GM12878 (cell line): Measurements from ENCODE around the gene MAFG. TPM values are rescaled to one million over a fixed set of nuclear protein-coding genes. Genes with fewer than 3 reads are reported as not detected.

ENCODE experiments used
- ATAC-seq: fragments of 200-7000 bp; cut with Tn5 transposase; 3 replicates; pipeline ENCODE4 v1.9.1; 2020; ENCODE audit warnings: mild to moderate bottlenecking, moderate library complexity
- BruUV-seq: library from RNA; stranded (reverse); fragments of 400-500 nt; replicated peaks from 2 replicates; lab custom pipeline; 2021; lab: Mats Ljungman, UMichigan
- CTCF ChIA-PET: fragments of 300-600 bp; sonication (Branson Sonifier 250); formaldehyde crosslinking; extraction: SDS; loops from one replicate; lab custom pipeline; 2021; ENCODE audit warnings: inconsistent platforms; lab: Yijun Ruan, JAX
- POLR2A ChIA-PET: fragments of 350-600 bp; formaldehyde crosslinking; extraction: SDS; loops from one replicate; lab custom pipeline; 2021; ENCODE audit warnings: inconsistent platforms; lab: Charles Lee
- RAD21 ChIA-PET: fragments of 300-600 bp; sonication (Branson Sonifier 250); formaldehyde crosslinking; loops from one replicate; lab custom pipeline; 2023; ENCODE audit warnings: antibody characterized with exemption; ENCODE audit not compliant: unreplicated experiment; lab: Charles Lee
- SMC1A ChIA-PET: fragments of 300-600 bp; sonication (Branson Sonifier 250); formaldehyde crosslinking; loops from one replicate; lab custom pipeline; 2023; ENCODE audit not compliant: unreplicated experiment, uncharacterized antibody; lab: Charles Lee
- DNase-seq: peaks from one replicate; pipeline ENCODE4 v3.0.0-alpha.2; 2011; ENCODE audit warnings: low read depth, low spot score
- FAIRE-seq: peaks from 3 replicates; lab custom pipeline; 2011; peaks lifted over from hg19 to GRCh38; lab: Jason Lieb, UNC
- H2AFZ ChIP-seq: 2 replicates; pipeline ENCODE4 v1.6.0; 2011; ENCODE audit warnings: low read depth, low read length, control low read depth; ENCODE audit not compliant: control insufficient read depth
- H3K27ac ChIP-seq: 2 replicates; pipeline ENCODE4 v1.5.1; 2011; ENCODE audit warnings: control low read depth; ENCODE audit not compliant: control insufficient read depth, insufficient read depth
- H3K27me3 ChIP-seq, 2 experiments: replicated peaks in 1 of 2; 2 replicates each; pipeline versions ENCODE4 v1.6.0 to v1.6.1; 2011; ENCODE audit warnings: low read length in 1 of 2; ENCODE audit not compliant: control insufficient read depth in 2 of 2, insufficient read depth in 2 of 2
- H3K36me3 ChIP-seq, 2 experiments: 2 replicates each; pipeline ENCODE4 v1.5.1; 2011; ENCODE audit warnings: low read length in 1 of 2; ENCODE audit not compliant: control insufficient read depth in 2 of 2, insufficient read depth in 2 of 2
- H3K4me1 ChIP-seq: 2 replicates; pipeline ENCODE4 v1.6.1; 2011; ENCODE audit warnings: mild to moderate bottlenecking, low read length, moderate library complexity, mixed read lengths; ENCODE audit not compliant: control insufficient read depth, insufficient read depth
- H3K4me2 ChIP-seq: 2 replicates; pipeline ENCODE4 v1.6.0; 2011; ENCODE audit warnings: control low read depth; ENCODE audit not compliant: control insufficient read depth, insufficient read depth
- H3K4me3 ChIP-seq: fragments of 200-600 bp; sonication (generic); 2 replicates; pipeline ENCODE4 v1.5.1; 2016
- H3K79me2 ChIP-seq: 2 replicates; pipeline ENCODE4 v1.6.0; 2011; ENCODE audit warnings: low read length; ENCODE audit not compliant: control insufficient read depth, insufficient read depth
- H3K9ac ChIP-seq: 2 replicates; pipeline ENCODE4 v1.8.0; 2011; ENCODE audit warnings: low read length, control low read depth, mixed read lengths; ENCODE audit not compliant: control insufficient read depth, insufficient read depth
- H3K9me3 ChIP-seq: replicated peaks from 3 replicates; pipeline ENCODE4 v1.5.1; 2011; ENCODE audit warnings: mild to moderate bottlenecking, low read length; ENCODE audit not compliant: control insufficient read depth, insufficient read depth
- H4K20me1 ChIP-seq: 2 replicates; pipeline ENCODE4 v1.6.0; 2011; ENCODE audit not compliant: control insufficient read depth, insufficient read depth
- BHLHE40 ChIP-seq, 2 experiments: fragments of 450-650 bp in 1 of 2; IDR thresholded peaks; 2 replicates each; pipeline ENCODE4 v1.6.1; 2011 to 2017; ENCODE audit warnings: low read depth in 2 of 2, borderline replicate concordance in 1 of 2, improper control_type of control experiment in 1 of 2, low read length in 1 of 2, mild to moderate bottlenecking in 1 of 2
- WGBS: methylation state at CpG from one replicate; pipeline ENCODE4 v1.1.6; 2016; ENCODE audit warnings: low lambda C conversion rate; ENCODE audit not compliant: insufficient replicate concordance, insufficient coverage; ENCODE audit errors: missing lambda C conversion rate; 5-methylcytosine and 5-hydroxymethylcytosine counted together
- in situ Hi-C: fragments of 300-500 bp; cut with MboI; formaldehyde crosslinking; loops from 9 replicates; pipeline ENCODE4 v1.14.3; 2018; ENCODE audit warnings: mixed read lengths
- intact Hi-C: fragments of 100-400 bp; cut with micrococcal nuclease; formaldehyde crosslinking; loops from one replicate; pipeline ENCODE4 v1.14.2; 2022; ENCODE audit not compliant: unreplicated experiment
- polyA plus RNA-seq, 11 experiments: library from polyadenylated mRNA; depleted of rRNA in 4 of 11; unstranded in 6 of 11; stranded (reverse) in 5 of 11; fragments of >200 nt; fragmentation: Nextera tagmentation in 4 of 11; fragmentation: Illumina TruSeq in 1 of 11; extraction: Ambion mirVana in 4 of 11; extraction: Trizol in 1 of 11; gene quantifications; 1 replicate in 1 of 11; 2 replicates in 10 of 11; pipeline versions ENCODE4 v1.2.1 to v1.2.3, GENCODE V29; 2011 to 2016; ENCODE audit warnings: inconsistent platforms in 2 of 11, missing spikeins in 2 of 11, low read depth in 1 of 11
- total RNA-seq, 4 experiments: library from RNA; depleted of rRNA in 3 of 4; stranded (reverse); fragments of >200 nt in 3 of 4; fragmentation: Illumina TruSeq in 1 of 4; extraction: Trizol in 1 of 4; gene quantifications; 2 replicates each; pipeline versions ENCODE4 v1.2.1 to v1.2.3, GENCODE V29; 2013 to 2021
- TF ChIP-seq, protein P1 (sequence below): fragments of 450-650 bp; IDR thresholded peaks from 2 replicates; pipeline ENCODE4 v1.6.1; 2017; ENCODE audit warnings: mild to moderate bottlenecking, moderate library complexity
- TF ChIP-seq, protein P2 (sequence below): fragments of 450-650 bp; IDR thresholded peaks from 2 replicates; pipeline ENCODE4 v1.6.1; 2016; ENCODE audit warnings: mild to moderate bottlenecking

The MAFG gene
- total and polyA plus RNA-seq, 10 of the 15 experiments (the other 5 are each of a cell fraction or from before 2014, with no cell fraction given): 0.48 to 20.1 (median 7.6) TPM

DNA sequence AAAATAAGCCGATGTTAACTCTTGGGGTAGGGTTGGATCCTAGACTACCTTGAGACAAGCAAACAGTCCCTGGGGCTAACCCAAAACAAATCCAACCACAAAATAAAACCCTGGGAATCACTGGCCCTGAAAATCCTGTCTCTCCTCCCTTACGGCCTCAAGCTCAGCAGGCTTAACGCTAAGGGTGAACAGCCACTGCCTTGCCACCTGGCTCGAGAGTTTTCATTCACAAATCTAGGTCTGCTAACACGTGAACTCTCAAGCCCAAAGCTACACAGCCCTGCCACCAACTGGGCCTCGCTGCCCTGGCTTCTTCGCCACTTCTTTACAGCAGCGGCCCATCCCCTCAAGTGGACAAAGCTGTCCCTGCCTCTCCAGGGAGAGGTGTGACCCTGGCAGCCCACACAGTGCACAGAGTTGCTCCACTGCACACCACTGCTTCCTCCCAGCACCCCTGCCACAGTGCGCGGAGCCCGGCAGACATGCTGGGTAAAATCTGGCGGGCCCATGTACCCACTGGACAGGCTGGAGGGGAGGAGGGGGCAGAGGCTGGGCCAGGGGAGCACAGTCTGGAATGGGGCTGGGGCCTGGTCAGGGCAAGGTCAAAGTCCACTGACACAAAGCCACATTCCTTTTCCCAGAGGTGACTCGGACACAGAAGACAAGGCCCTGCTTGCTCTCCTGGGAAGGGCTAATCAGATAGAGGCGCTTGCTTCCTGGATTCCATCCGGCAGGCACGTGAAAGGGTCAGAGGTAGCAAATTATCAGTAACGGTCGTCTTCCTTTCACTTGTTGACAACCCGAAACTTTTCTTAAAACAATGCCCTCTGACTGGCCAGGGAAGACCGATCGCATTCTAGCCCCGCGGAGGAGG, 17.3 kb downstream of the MAFG start:
- Histone ChIP-seq H3K27ac (peak overlapping the region; percentile 4; the same call in 1 of the 2 replicates), H3K9ac (peak overlapping the region; percentile 64), H4K20me1 (no peaks in the 10 kb centered on the region), H2AFZ (no peak overlapping the region; the same call in 1 of the 2 replicates), H3K4me3 (peak overlapping the region; percentile 95), H3K4me2 (peak overlapping the region; percentile 74), H3K4me1 (peaks cover 5% of the 10 kb centered on the region; the same call in 1 of the 2 replicates), H3K27me3 (no peaks in the 10 kb centered on the region), H3K9me3 (no peaks in the 10 kb centered on the region), H3K36me3 (peaks cover 6 to 28% of the 10 kb centered on the region in 2 experiments), H3K79me2 (peaks cover 13% of the 10 kb centered on the region)
- ATAC-seq (peak; percentile 7; the same call in 1 of the 3 replicates), DNase-seq (no peak), FAIRE-seq (no peak)
- intact Hi-C loops: no loop called here
- ChIA-PET CTCF (no interaction called here), RAD21 (no interaction called here), POLR2A (interaction anchor here (0.7 to 2.4 kb wide), 2 partner anchors 13 to 16 kb away, joined by 3 to 13 read pairs; no protein-coding TSS in a partner anchor), SMC1A (no interaction called here)
- no TSS peak for BruUV-seq
- WGBS: 45% methylated on average over 23 of the region's 23 CpGs
- in situ Hi-C loops: no loop called here
- TF ChIP-seq, protein P1, sequence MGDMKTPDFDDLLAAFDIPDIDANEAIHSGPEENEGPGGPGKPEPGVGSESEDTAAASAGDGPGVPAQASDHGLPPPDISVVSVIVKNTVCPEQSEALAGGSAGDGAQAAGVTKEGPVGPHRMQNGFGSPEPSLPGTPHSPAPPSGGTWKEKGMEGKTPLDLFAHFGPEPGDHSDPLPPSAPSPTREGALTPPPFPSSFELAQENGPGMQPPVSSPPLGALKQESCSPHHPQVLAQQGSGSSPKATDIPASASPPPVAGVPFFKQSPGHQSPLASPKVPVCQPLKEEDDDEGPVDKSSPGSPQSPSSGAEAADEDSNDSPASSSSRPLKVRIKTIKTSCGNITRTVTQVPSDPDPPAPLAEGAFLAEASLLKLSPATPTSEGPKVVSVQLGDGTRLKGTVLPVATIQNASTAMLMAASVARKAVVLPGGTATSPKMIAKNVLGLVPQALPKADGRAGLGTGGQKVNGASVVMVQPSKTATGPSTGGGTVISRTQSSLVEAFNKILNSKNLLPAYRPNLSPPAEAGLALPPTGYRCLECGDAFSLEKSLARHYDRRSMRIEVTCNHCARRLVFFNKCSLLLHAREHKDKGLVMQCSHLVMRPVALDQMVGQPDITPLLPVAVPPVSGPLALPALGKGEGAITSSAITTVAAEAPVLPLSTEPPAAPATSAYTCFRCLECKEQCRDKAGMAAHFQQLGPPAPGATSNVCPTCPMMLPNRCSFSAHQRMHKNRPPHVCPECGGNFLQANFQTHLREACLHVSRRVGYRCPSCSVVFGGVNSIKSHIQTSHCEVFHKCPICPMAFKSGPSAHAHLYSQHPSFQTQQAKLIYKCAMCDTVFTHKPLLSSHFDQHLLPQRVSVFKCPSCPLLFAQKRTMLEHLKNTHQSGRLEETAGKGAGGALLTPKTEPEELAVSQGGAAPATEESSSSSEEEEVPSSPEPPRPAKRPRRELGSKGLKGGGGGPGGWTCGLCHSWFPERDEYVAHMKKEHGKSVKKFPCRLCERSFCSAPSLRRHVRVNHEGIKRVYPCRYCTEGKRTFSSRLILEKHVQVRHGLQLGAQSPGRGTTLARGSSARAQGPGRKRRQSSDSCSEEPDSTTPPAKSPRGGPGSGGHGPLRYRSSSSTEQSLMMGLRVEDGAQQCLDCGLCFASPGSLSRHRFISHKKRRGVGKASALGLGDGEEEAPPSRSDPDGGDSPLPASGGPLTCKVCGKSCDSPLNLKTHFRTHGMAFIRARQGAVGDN: no peak
- TF ChIP-seq, protein P2, sequence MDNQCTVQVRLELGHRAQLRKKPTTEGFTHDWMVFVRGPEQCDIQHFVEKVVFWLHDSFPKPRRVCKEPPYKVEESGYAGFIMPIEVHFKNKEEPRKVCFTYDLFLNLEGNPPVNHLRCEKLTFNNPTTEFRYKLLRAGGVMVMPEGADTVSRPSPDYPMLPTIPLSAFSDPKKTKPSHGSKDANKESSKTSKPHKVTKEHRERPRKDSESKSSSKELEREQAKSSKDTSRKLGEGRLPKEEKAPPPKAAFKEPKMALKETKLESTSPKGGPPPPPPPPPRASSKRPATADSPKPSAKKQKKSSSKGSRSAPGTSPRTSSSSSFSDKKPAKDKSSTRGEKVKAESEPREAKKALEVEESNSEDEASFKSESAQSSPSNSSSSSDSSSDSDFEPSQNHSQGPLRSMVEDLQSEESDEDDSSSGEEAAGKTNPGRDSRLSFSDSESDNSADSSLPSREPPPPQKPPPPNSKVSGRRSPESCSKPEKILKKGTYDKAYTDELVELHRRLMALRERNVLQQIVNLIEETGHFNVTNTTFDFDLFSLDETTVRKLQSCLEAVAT: 0 out of 2 replicates have a peak, but pooled peaks have one; percentile 19
- peak; percentile 16 to 57; a peak in 2 of 4 replicates for TF ChIP-seq BHLHE40 (IDR thresholded peaks at IDR 0.05; ENCODE audit: borderline replicate concordance in 1 of 2, low read depth in 2 of 2, low read length in 1 of 2)
